NCI-H345 (cell line): Measurements from ENCODE around the gene AGXT2.
"Not testable (repeated sequence)": the region's sequence is repeated elsewhere in the genome, so short reads cannot be mapped to it uniquely, and the experiment has no call there.

Experiments
- DNase-seq: peaks from one replicate; lab custom pipeline; 2025; lab: John Stamatoyannopoulos, UW

The AGXT2 gene

GRCh38 chr5:35050541-35051126 lies 2.9 kb upstream of the AGXT2 start:
- no peak for DNase-seq

DNA sequence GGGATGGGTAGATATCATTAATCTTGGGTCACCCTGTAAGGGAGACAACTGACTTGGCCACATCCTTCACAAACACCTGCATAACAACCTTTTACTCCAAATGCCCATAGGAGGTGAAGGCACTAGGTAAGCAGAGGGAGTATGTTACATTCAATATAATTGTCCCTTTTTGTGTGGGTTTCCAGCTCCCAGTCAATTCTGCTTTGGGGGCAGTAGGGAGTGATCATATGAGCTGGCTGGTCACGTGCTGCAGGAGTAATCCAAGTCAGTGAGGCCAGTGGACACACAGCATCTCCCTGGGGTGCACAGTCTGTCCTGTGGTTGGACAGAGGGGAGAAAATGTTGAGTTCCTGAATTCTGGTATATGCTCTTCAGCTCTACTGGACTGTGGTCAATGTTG lies 1.2 kb upstream of the AGXT2 start:
- no peak for DNase-seq

- no peak for DNase-seq
These were observed 975 bp downstream of the AGXT2 start for GRCh38 chr5:35046774-35047173.

DNA sequence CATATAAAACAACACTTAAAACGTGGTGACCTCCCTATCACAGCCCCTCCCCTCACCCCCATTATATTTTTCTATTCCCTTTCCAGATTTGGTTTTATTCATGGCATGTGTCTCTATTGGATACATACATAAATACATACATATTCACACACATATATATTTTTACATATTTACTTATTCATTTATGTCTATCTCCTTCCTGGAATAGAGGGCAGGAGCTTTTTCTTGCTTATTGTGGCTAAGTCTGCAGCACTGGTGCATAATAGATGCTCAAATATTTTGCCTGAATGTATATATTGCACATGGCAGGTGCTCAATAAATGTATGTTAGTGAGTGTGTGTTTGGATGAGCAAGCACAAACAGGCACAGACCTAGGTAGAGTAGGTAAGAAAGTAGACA lies 2.5 kb downstream of the AGXT2 start:
- no peak for DNase-seq

GRCh38 chr5:35044649-35045048 lies 3.1 kb downstream of the AGXT2 start:
- DNase-seq, result no peak

DNA sequence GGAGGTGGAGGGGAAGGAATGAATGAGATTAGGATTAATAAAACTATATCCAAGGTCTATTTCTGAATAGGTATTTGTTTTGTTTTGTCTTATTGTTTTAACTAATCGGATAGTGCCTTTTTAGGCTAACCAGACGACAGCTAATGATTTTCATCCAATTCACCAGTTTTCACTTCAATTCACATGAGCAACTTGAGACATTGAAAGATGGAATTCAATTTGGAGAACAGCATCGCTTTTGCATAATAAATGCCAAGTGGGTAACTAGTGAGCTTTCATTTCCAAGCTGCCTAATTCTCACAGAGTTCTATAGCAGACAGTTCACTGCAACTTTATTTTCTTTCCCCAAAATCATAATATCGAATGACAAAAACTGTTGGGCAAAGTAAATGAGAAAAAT lies 5.0 kb downstream of the AGXT2 start:
- no peak for DNase-seq

GRCh38 chr5:35041261-35041660 lies 6.5 kb downstream of the AGXT2 start:
- no peak for DNase-seq

DNA sequence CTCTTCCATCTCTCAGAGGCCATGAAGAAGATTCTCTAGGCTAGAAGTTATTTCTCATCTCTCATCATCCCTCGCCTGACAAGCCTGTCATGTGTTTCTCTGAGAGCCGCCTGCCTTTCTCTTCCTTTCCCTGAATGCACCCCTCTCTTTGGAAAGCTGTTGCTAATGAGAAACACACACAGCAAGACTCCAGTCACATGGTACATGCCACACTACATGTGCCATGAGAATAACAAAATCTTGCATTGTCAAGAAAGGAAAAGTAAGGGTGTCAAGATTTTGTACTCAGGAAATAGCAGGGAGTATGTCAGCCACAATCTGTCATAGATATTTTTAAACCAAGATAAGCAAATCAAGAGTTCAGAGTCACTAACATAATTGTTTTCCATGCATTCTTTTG lies 8.9 kb downstream of the AGXT2 start:
- no peak for DNase-seq

GRCh38 chr5:35036536-35036935 lies 11.2 kb downstream of the AGXT2 start:
- DNase-seq, result no peak

GRCh38 chr5:35035929-35036328 lies 11.8 kb downstream of the AGXT2 start:
- not testable (repeated sequence) for DNase-seq

DNA sequence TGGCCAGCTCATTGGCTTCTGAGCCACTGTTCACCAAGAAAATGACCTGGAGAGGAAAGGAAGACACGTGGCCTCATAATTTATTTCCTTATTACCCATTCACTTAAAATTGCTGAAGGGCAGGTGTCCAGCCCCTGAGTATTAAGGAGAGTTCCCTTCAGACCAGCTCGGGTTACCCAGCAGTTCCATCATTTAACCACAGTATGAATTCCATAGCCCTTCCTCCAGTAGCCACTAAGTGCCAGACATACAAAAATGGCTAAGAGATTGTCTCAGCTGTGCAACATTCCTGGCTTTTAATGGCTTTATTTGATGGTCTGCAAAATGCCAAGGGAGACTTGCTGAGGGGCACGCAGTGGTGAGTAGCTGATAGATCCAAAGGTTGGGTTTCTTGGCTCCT lies 12.5 kb downstream of the AGXT2 start:
- DNase-seq, result no peak

GRCh38 chr5:35032356-35032755 lies 15.4 kb downstream of the AGXT2 start:
- no peak for DNase-seq

- no peak for DNase-seq
These were observed 16.5 kb downstream of the AGXT2 start for GRCh38 chr5:35031276-35031675.

DNA sequence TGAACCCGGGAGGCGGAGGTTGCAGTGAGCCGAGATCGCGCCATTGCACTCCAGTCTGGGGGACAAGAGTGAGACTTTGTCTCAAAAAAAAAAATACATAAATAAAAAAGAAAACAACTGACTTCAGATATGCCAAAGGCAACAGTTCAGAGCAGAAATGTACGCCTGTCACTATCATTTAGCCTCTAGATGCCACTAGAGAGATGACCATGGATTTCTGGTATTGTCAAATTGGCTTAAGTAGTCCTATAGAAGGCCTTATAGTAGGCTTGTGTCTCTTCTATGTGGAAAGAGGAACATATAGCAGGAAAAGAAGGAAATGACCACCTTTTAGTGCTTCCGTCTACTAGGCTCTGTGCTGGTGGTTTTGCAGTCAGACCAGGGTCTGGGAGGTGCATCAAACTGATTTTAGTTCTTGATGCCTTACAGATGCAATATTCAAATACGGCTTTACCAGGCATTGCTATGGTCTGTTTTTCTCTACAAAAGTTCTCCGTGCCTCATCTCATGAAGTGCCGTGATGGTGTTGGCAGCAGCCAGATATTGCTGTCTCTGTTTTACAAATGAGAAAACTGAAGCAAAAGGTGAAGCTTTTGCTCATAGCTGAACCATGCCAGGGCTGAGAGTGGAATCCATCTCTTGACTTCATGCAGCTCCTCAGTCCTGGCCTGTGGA lies 17.2 kb downstream of the AGXT2 start:
- DNase-seq, result no peak

GRCh38 chr5:35029333-35029732 lies 18.4 kb downstream of the AGXT2 start:
- no peak for DNase-seq

DNA sequence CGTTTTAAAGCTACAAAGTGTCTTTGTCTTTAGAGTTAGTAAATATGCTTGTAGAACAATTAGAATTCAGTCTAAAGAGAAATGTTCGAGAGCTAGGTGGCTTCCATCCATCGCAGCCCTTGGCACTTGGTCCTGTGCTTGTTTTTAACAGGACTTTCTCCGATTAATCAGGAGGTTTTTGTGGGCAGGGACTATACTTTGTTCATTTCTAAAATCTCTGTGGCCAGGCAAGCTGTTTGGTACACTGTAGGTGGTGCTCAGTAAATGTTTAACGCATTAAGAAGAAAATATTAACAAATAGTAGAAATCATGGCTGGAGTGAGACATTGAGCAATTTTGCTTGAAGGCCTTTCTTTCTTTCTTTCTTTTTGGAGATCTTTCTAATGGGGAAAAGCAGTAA lies 20.8 kb downstream of the AGXT2 start:
- no peak for DNase-seq

- DNase-seq, result no peak
These were observed 21.4 kb downstream of the AGXT2 start for GRCh38 chr5:35026280-35026840.

DNA sequence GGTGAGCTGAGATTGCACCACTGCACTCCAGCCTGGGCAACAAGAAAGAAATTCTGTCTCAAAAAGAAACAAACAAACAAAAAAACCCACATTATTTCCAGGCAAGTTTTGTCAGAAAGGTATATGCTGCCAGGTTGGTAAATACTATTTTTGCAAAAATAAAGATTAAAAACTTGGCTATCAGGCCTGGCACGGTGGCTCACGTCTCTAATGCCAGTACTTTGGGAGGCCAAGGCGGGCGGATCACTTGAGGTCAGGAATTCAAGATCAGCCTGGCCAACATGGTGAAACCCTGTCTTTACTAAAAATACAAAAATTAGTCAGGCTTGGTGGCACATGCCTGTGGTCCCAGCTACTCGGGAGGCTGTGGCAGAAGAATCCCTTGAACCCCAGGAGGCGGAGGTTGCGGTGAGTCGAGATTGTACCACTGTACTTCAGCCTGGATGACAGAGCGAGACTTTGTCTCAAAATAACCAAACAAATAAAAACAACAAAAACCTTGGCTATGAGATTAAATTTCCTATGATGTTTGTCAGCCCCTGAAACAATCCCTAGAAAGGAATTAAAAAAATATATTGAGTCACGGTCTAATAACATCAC lies 22.7 kb downstream of the AGXT2 start:
- no peak for DNase-seq

GRCh38 chr5:35023391-35024178 lies 24.2 kb downstream of the AGXT2 start:
- no peak for DNase-seq

- no peak for DNase-seq
These were observed 31.3 kb downstream of the AGXT2 start for GRCh38 chr5:35016174-35017051.

DNA sequence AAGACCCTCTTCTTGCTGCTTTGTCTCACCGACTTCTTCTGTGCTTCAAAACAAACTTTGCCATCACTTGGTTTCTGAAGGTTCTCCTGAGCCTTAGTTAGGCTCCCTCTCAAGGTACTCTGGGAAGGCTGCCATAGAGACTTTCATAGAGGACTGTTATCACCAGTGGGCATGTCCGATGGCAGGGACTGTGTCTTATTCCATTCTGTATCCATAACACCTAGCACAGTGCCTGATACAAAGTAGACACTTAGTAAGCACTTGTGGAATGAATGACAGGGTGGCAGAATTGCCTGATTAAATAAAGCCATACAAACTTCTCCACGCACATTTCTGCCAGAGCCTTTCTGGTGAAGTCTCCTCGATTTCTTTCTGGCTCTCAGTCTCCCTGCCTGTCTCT lies 32.7 kb downstream of the AGXT2 start:
- no peak for DNase-seq

DNA sequence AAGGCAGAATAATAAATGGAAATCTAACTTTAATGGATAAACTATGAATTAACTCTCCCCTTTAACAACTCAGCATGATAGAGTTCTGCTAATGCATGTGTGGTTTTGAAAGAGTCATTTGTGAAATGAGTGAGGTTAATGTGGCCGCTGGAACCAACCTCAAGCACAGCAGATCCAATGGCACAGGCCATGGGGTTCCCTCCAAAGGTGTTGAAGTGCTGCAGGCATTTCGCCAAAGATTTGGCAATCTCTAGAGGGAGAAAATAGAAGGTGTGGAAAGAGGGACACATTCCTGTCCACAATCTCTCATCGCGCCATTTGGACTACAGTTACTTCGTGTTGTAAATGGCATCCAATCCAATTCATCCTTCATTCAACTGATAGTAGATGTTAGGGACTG lies 35.0 kb downstream of the AGXT2 start:
- DNase-seq, result no peak
